Activated CD8-positive, alpha-beta memory T cell treated with anti-CD3 and anti-CD28 coated beads for 24 hours (primary cell): ENCODE results near the gene P2RX5.
A peak's percentile ranks its signal among the peaks of the same experiment; 100 is the strongest.
"Not testable (repeated sequence)": the region's sequence is repeated elsewhere in the genome, so short reads cannot be mapped to it uniquely, and the experiment has no call there.

Source experiments
- DNase-seq: peaks from one replicate; pipeline ENCODE4 v3.0.0-alpha.2; 2020

Gene P2RX5

GRCh38 chr17:3710951-3711383 is 15.0 kb upstream of the P2RX5 start:
- DNase-seq: peak; percentile 75

- DNase-seq: no peak
Observed at GRCh38 chr17:3708366-3708765, 12.4 kb upstream of the P2RX5 start.

- DNase-seq: not testable (repeated sequence)
Observed at GRCh38 chr17:3705718-3705984, 9.7 kb upstream of the P2RX5 start.

GRCh38 chr17:3704931-3705717 is 9.2 kb upstream of the P2RX5 start:
- no peak for DNase-seq

GRCh38 chr17:3702041-3702539 is 6.1 kb upstream of the P2RX5 start:
- not testable (repeated sequence) for DNase-seq

- no peak for DNase-seq
Observed at GRCh38 chr17:3699951-3700350, 4.0 kb upstream of the P2RX5 start.

GRCh38 chr17:3698139-3698538 is 2.2 kb upstream of the P2RX5 start:
- no peak for DNase-seq

GRCh38 chr17:3697103-3697476 is 1.1 kb upstream of the P2RX5 start:
- no peak for DNase-seq

GRCh38 chr17:3695129-3695722 is 729 bp downstream of the P2RX5 start:
- DNase-seq: peak; percentile 67

GRCh38 chr17:3693829-3694231 is 2.1 kb downstream of the P2RX5 start:
- peak; percentile 72 for DNase-seq

GRCh38 chr17:3693141-3693540 is 2.8 kb downstream of the P2RX5 start:
- DNase-seq: no peak

GRCh38 chr17:3692346-3692745 is 3.6 kb downstream of the P2RX5 start:
- DNase-seq: no peak

- DNase-seq: no peak
Observed at GRCh38 chr17:3691617-3692067, 4.3 kb downstream of the P2RX5 start.

- no peak for DNase-seq
Observed at GRCh38 chr17:3690094-3690715, 5.8 kb downstream of the P2RX5 start.

GRCh38 chr17:3689262-3690093 is 6.5 kb downstream of the P2RX5 start:
- DNase-seq: no peak

- DNase-seq: no peak
Observed at GRCh38 chr17:3688852-3689261, 7.1 kb downstream of the P2RX5 start.

GRCh38 chr17:3688027-3688553 is 7.9 kb downstream of the P2RX5 start:
- DNase-seq: no peak

- DNase-seq: no peak
Observed at GRCh38 chr17:3685174-3685573, 10.8 kb downstream of the P2RX5 start.

GRCh38 chr17:3683054-3683511 is 12.9 kb downstream of the P2RX5 start:
- DNase-seq: peak; percentile 85

GRCh38 chr17:3682033-3682432 is 13.9 kb downstream of the P2RX5 start:
- no peak for DNase-seq

- DNase-seq: no peak
Observed at GRCh38 chr17:3681565-3681964, 14.4 kb downstream of the P2RX5 start.

- no peak for DNase-seq
Observed at GRCh38 chr17:3681057-3681456, 14.9 kb downstream of the P2RX5 start.
